HG02571 (cell line): ENCODE data around the gene CACNA1A.
"Not testable (repeated sequence)": the region's sequence is repeated elsewhere in the genome, so short reads cannot be mapped to it uniquely, and the experiment has no call there.

Experiments used
- ATAC-seq: cut with Tn5 transposase; IDR thresholded peaks from one replicate; pipeline ENCODE4 v1.9.1; 2021; ENCODE audit warnings: mild to moderate bottlenecking, moderate library complexity; ENCODE audit not compliant: unreplicated experiment

CACNA1A gene

DNA sequence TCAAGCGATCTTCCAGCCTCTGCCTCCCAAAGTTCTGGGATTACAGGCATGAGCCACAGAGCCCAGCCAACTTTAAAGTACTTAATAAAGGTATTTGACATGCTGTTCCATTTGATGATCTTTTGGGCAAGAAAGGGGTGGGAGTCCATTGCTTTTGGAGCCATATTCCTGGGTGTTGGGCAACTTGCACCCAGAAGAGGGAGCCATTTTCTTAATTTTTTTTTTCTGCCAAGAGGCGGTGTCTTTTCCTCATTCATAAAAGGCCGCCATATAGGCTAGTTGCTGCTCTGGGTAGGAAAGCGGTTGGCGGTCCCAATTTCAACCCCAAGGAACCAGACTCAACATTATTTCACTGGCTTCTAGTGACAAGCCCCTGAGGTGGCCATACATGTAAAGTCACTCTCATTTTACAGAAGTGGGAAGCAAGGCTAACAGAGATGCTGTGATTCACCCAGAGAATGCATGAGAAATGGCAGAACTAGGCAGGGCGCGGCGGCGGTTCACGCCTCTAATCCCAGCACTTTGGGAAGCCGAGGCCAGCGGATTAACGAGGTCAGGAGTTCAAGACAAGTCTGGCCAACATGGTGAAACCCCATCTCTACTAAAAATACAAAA is 139.6 kb downstream of the CACNA1A start:
- no peak for ATAC-seq

DNA sequence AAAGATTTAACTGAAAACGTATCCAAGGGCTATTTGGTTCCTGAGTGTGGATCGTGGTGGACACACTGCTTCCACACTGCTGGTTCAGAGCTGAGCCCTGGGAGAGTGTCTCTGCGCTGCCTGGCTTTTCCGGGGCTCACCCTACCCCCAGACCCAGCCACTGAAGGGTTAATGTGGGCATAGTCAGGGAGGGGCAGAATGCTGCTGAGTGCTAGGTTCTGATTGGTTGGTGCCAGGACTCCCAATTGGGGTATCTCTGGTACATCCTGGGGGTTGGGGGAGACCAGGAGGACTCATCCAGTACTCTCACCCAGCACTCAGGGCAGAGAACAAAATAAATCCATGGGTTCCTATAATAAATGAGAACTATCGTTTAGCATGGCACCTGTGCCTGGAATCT is 142.3 kb downstream of the CACNA1A start:
- no peak for ATAC-seq

DNA sequence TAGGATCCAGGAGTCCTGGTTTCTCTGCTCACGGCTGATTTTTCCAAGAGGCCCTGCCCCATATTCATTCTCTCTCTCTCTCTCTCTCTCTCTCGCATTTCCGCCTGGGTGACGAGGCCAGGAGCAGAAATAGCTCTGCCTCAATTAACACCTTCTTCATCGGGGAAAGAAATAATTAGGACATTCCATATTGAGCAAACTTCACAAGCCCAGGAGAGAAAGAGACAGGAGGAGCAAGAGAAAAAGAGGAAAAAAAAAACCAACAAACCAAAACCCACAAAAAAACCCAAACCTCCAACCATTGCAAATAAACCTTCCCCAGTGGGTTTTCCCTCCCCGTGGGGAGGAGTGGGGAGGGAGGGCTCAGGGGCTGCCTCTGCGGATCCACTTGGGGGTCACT is 143.0 kb downstream of the CACNA1A start:
- ATAC-seq = no peak

DNA sequence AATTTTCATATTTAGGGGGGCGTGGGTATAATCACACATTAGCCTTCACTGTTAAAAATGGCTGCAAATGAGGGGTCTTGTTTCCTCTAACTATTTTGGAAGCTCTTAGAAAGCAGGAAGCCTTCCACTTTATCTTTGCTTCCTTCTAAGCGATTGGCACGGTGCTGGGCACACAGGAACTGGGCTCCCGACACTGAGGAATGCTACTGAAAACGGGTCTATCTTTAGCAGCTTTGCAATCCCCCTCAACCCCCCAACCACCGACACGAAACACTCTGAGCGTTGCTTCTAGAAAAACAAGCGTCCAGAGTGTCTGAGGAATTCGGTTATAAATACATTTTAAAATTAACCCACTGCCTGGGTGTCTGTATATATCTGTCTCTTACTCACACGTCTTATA is 143.6 kb downstream of the CACNA1A start:
- no peak for ATAC-seq

DNA sequence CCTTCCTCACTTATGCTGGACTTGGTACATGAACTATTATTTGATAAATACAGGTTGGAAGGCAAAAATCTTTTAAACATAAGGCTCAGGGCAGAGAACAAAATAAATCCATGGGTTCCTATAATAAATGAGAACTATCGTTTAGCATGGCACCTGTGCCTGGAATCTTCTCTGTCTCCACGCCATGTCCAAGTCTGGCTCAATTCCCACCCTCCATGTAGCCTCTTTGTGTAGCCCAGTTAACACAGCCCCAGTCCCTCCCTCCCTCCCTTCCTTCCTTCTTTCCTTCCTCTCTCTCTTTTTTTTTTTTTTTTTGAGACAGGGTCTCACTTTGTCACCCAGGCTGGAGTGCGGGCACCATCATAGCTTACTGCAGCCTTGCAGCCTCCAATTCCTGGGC is 144.6 kb downstream of the CACNA1A start:
- ATAC-seq = not testable (repeated sequence)

DNA sequence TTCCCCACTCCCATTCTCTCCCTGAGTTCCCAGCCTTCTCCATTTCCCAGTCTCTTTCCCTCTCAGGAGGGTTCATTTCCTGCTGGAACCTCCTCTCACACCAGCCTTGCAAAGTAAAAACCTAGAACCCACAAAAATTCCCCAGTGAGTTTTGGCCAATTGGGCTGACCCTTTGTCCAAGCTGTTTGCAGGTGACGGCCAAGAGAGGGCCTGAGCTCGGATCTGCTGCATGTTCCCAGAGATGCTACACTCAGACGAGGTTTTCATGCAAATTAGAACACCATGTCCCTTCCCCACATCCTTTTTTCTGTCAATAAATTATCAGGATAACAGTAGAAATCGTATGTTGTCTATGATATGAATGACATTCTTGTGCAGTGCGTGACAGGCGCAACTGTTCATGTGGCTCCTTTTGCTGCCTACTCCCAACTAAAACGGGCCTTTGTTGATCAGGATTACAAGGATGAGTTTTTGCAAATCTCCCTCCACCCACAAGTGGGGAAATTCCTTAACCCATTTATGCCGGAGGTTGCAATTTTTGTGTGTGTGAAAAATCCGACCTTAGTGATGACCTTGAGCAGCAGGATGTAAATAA is 149.5 kb downstream of the CACNA1A start:
- no peak for ATAC-seq

DNA sequence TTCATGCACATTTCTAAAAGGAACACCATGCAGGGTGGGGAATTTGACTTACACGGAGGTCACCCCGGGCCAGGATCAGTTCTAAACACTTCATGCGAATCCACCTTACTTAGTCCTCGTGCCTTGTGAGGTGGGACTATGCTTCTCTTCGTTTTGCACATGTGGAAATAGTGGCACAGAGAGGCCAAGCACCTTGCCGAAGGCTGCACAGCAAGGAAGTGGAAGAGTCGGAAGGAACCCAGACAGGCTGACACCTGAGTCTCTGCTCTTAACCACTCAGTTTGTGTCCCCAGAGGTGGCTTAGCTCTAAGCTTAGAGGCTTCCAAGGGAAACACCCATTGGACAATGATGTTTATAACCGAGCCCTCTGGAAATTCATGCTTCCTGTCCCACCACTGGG is 150.1 kb downstream of the CACNA1A start:
- no peak for ATAC-seq

DNA sequence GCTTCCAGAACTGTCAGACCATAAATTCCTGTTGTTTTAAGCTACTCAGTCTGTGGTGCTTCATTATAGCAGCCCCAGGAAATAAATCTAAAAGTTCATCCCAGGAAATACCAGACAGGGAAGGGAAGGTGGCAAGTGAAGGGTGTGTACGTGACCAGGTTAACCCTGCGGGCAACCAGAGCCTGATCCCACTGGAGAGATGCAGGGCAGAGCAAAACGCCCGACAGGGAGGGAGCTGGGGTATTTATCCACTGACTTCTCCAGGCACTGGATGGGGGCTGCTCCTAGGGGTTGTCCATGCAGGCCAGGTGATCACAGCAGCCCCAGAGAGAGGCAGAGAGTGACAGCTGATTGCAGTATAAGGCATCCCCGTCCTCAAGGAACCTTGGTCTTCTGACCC is 150.9 kb downstream of the CACNA1A start:
- ATAC-seq = no peak

DNA sequence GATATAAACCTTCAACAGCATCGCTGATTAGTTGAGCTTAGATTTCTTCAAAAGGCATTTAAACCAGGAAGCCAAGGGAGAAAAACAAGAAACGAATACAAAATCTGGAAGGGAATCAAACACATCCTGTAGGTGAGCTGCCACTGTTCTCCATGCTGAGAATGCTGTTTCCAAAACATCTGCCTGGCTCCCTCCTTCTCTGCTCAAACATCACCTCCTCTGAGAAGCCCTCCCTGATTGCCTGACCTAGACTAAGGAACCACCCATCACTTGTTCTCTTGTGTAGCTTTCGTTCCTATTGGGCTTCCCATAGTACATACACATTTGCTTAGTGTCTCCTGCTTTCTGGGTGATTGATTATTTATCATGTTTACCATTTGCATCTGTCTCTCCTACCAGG is 152.7 kb downstream of the CACNA1A start:
- ATAC-seq = no peak

DNA sequence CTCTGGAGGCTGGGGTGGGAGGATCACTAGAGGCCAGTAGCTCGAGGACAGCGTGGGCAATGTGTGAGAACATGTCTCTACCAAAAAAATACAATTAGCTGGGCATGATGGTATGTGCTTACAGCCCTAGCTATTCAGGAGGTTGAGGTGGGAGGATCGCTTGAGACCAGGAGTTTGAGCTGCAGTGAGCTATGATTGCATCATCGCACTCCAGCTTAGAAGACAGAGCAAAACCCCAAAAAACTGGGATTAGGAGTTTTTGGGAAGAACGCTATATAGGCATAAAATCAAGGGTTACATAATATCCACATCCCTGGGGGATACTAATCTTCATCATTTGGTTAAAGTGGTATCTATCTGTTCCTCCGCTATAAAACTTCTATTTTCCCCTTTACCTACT is 155.5 kb downstream of the CACNA1A start:
- ATAC-seq = no peak

DNA sequence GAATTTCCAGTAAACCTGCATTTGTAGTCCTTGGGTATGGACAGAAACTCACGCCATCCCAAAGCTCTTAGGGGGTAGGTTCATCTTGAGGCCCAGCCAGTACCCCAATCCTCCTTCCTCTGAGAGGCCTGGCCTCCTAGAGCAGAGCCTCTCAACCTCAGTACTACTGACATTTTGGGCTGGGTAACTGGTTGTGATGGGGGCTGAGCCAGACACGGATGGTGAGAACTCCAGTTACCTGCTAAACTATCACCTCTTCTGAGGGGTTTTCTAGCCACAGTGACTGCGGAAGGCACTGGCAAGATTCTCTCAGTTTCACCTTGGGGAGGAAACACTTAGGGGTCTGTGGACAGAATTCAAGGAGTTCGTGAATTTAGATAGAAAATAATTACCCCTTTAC is 156.2 kb downstream of the CACNA1A start:
- no peak for ATAC-seq

DNA sequence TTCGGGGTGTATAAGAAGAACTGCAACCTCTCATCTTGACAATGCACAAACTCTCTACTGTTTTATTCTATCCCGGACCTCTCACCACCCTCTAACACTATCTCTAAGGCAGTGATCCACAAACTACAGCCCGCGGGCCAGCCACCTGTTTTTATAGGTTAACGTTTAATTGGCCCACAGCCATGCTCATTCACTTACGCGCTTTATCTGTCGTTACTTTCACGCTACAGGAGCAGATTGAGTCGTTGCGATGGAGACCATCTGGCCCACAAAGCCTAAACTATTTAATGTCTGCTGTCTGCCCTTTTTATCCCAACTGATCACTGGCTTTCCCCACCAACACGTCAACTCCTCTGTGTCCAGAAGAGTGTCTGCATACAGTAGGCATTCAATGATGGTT is 158.9 kb downstream of the CACNA1A start:
- no peak for ATAC-seq

DNA sequence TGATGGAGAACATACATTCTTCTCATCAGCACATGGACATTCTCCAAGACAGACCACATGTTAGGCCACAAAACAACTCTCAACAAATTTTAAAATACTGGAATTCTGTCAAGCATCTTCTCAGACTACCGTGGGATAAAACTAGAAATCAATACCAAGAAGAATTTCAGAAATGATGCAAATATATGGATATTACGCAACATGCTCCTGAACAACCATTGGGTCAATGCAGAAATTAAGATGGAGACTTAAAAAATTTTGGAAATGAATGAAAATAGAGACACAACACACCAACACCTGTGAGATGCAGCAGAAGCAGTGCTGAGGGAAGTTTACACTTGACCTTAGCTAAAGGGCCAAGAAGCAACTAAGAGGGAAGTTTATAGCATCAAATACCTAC is 162.8 kb downstream of the CACNA1A start:
- ATAC-seq = no peak

DNA sequence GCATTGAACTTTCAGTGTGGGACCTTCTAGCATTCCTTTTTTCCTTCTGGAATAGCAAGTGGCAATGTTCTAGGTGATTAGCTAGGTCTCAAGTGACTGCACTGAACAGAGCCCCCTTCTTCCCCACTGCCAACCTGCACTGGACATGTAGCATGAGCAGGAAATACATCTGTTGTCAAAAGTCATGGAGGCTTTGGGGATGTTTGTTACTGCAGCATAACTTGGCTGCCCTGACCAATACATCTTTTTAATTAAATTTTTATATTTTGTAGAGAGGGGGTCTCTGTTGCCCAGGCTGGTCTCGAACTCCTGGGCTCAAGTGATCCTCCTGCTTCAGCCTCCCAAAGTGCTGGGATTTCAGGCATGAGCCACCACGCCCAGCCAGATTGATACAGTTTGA is 163.6 kb downstream of the CACNA1A start:
- ATAC-seq = no peak

DNA sequence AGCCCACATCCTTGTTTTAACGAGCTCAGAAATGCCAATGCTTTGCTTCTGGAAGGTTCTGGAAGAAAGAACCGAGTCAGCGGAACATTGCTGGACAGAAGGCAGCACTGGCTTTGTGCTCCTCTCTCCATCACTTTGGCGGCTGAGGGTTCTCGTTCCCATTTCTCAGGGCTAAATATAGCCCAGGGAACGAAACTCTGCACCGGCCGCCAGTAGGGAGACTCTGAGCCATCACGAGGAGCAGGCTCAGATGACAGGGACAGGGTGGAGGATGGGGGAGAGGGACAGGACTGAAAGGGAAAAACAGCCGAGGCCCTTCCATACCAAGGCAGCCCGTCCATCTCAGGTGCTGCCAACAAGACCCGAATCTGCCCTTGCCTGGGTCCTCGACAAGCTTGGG is 166.4 kb downstream of the CACNA1A start:
- ATAC-seq = no peak

DNA sequence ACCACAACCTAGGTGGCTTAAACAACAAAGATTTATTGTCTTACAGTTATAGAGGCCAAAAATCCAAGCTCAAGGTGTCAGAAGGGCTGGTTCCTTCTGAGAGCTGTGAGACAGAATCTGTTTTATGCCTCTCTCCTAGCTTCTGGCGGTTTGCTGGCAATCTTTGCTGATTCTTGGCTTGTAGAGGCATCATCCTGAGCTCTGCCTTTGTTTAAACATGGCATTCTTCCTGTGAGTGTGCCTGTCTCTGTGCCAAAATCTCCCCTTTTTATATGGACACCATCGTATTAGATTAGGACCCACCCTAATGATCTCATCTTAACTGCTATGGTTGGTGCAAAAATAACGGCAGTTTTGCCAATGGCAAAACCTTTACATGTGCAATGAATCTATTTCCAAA is 169.1 kb downstream of the CACNA1A start:
- no peak for ATAC-seq

DNA sequence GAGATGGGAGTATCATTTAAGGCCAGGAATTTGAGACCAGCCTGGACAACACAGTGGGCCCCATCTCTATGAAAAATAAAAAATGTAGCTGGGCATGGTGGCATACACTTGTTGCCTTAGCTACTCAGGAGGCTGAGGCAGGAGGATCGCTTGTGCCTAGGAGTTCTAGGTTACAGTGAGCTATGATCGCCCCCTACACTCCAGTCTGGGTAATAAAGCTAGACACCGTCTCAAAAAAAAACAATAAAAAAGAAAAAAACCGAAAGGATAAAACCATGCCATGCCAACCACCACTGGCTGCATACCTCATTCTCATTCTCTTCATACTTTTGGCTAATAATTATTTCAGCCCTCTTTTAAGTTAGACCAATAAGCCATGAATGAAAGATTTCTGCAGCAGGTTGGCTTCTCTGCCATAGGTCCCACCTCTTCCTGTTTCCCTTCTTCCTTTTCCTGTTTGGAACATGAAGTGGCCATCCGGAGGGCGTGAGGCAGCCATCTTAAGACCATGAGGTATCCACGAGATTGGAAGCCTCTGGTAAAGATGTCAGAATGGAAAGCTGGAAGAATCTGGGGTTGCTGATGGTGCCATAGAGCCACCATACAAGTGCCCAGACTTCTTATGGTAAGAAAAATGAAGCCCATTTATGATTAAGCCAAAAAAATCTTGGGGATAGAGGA is 171.3 kb downstream of the CACNA1A start:
- ATAC-seq = no peak

DNA sequence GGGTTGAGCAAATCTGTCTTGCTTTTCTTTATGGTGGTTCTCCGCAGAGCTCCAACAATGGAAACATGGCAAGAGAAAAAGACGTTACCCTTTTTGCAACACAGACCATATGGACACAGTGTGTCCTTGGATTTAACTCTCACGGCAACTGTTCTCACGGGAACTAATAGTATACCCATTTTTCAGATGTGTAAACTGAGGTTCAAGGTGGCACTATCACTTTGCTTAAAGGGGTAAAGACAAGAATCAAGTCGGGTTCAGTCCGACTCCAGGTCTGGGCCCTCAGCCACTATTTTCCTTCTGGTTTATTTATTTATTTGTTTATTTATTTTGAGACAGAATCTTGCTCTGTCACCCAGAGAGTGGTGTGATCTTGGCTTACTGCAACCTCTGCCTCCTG is 176.0 kb downstream of the CACNA1A start:
- no peak for ATAC-seq

DNA sequence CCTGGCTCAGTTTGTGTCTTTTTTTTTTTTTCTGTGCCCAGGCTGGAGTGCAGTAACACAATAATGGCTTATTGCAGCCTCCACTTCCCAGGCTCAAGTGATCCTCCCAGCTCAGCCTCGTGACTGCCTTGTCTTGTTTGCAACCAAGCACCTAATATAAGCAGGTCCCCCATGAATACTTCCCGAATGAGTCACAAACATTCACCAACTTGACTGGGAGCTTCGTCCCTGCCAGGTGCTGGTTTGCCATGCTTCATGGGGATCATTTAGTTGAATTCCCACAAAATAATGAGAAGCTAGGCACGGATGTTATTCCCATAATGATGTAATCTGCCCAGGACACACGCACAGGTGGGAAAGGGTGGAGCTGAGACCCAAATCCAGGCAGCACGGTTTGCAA is 176.5 kb downstream of the CACNA1A start:
- ATAC-seq = no peak

DNA sequence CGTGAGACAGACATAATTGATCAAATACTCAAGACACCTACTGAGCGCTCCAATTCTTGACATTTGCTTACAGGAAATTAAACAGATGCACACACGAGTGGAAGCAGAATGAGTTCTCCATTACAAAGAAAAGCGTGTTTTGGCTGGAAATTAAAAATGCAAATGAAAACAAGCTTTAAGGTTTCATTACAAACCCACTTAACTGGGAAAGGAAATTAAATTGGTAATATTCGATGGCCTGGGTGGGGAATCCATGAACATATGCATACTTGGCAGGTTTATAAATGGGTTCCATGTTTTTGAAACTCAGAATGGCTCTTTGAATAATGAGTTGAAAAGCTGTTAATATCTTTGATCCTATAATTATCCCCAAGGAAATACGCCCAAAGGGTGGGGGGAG is 178.0 kb downstream of the CACNA1A start:
- ATAC-seq = no peak

DNA sequence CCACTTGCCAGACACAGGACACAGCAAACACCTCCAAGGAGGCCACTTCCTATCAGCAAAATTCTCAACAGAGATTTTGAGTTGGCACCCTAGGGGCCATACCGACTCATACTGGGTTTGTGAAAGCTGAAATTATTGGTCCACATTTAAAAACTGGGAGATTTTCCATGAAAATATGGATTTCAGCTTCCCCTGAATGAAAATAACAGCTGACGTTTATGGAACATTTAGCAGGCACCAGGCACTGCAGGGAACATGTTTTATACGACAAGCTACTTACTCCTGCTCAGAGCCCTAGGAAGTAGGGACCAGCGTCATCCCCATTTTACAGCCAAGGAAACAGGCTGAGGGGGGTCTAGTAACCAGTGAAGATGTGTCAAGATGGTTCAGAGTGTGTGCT is 186.8 kb downstream of the CACNA1A start:
- ATAC-seq = no peak

DNA sequence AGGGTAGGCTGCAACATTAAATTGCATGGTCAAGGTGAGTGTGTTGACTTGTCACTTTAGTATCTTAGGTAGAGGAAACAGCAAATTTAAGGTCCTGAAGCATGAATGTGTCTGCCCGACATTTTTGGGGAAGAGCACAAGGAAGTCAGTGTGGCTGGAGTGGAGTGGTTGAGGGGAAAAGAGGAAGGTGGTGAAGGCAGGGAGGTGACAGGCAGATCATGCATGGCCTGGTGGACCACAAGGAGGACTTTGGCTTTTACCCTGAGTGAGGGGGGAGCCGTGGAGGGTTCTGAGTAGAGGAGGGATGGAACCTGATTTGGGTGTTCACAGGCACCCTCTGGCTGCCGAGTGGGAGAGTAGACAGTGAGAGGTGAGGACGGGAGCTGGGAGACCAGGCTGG is 188.1 kb downstream of the CACNA1A start:
- no peak for ATAC-seq

DNA sequence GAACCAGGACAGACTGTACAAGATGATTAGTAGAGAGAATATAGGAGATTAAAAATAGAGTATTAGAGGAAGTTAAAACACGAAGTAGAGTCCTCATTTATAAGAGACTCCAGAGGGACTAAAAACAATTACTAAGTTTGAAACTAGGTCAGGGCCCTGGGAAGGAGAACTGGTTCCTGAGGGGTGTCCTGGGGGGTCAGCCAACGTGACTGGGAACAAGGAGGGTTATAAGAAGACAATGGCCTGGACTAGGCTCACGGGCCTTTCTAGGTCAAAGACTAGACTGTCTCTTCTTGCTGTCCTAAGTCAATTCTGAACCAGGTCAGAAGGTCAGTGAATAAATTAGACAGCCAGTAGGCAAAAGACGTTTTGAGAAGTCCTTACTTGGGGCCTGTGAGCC is 190.8 kb downstream of the CACNA1A start:
- no peak for ATAC-seq
